GM19035 (cell line): Measurements from ENCODE around the gene WDPCP.
"Not testable (repeated sequence)": the region's sequence is repeated elsewhere in the genome, so short reads cannot be mapped to it uniquely, and the experiment has no call there.

ENCODE experiments used
- ATAC-seq: cut with Tn5 transposase; IDR thresholded peaks from one replicate; pipeline ENCODE4 v1.9.1; 2021; ENCODE audit not compliant: unreplicated experiment

The WDPCP gene

GRCh38 chr2:63374341-63374740, 213.9 kb downstream of the WDPCP start:
- ATAC-seq = no peak

- no peak for ATAC-seq
Measured at GRCh38 chr2:63372549-63372948, 215.7 kb downstream of the WDPCP start.

- no peak for ATAC-seq
Measured at GRCh38 chr2:63369146-63369545, 219.1 kb downstream of the WDPCP start.

- no peak for ATAC-seq
Measured at GRCh38 chr2:63364866-63365265, 223.4 kb downstream of the WDPCP start.

- ATAC-seq = not testable (repeated sequence)
Measured at GRCh38 chr2:63357722-63358121, 230.6 kb downstream of the WDPCP start.

- ATAC-seq = no peak
Measured at GRCh38 chr2:63347361-63347760, 240.9 kb downstream of the WDPCP start.

- no peak for ATAC-seq
Measured at GRCh38 chr2:63346411-63346810, 241.9 kb downstream of the WDPCP start.

- no peak for ATAC-seq
Measured at GRCh38 chr2:63345285-63345633, 243.0 kb downstream of the WDPCP start.

GRCh38 chr2:63344575-63345284, 243.5 kb downstream of the WDPCP start:
- ATAC-seq = no peak

GRCh38 chr2:63343397-63344109, 244.7 kb downstream of the WDPCP start:
- no peak for ATAC-seq

GRCh38 chr2:63340443-63340842, 247.8 kb downstream of the WDPCP start:
- no peak for ATAC-seq

GRCh38 chr2:63334910-63335309, 253.4 kb downstream of the WDPCP start:
- ATAC-seq = no peak

- no peak for ATAC-seq
Measured at GRCh38 chr2:63326473-63326872, 261.8 kb downstream of the WDPCP start.

GRCh38 chr2:63323662-63324061, 264.6 kb downstream of the WDPCP start:
- not testable (repeated sequence) for ATAC-seq

GRCh38 chr2:63321973-63322372, 266.3 kb downstream of the WDPCP start:
- not testable (repeated sequence) for ATAC-seq

- no peak for ATAC-seq
Measured at GRCh38 chr2:63320669-63321068, 267.6 kb downstream of the WDPCP start.

GRCh38 chr2:63310614-63311013, 277.7 kb downstream of the WDPCP start:
- ATAC-seq = no peak

GRCh38 chr2:63301481-63301880, 286.8 kb downstream of the WDPCP start:
- ATAC-seq = no peak

GRCh38 chr2:63300835-63301234, 287.4 kb downstream of the WDPCP start:
- ATAC-seq = no peak

GRCh38 chr2:63287956-63288355, 300.3 kb downstream of the WDPCP start:
- ATAC-seq = no peak

GRCh38 chr2:63286520-63286919, 301.8 kb downstream of the WDPCP start:
- not testable (repeated sequence) for ATAC-seq

GRCh38 chr2:63283273-63283672, 305.0 kb downstream of the WDPCP start:
- no peak for ATAC-seq

- no peak for ATAC-seq
Measured at GRCh38 chr2:63272560-63272959, 315.7 kb downstream of the WDPCP start.
